HG03565 (cell line): Measurements from ENCODE around the gene COL9A3.

Experiments used
- ATAC-seq: cut with Tn5 transposase; IDR thresholded peaks from one replicate; pipeline ENCODE4 v1.9.1; 2021; ENCODE audit warnings: mild to moderate bottlenecking, moderate library complexity; ENCODE audit not compliant: unreplicated experiment

COL9A3 gene

GRCh38 chr20:62796699-62797491, 20.0 kb upstream of the COL9A3 start:
- no peak for ATAC-seq

DNA sequence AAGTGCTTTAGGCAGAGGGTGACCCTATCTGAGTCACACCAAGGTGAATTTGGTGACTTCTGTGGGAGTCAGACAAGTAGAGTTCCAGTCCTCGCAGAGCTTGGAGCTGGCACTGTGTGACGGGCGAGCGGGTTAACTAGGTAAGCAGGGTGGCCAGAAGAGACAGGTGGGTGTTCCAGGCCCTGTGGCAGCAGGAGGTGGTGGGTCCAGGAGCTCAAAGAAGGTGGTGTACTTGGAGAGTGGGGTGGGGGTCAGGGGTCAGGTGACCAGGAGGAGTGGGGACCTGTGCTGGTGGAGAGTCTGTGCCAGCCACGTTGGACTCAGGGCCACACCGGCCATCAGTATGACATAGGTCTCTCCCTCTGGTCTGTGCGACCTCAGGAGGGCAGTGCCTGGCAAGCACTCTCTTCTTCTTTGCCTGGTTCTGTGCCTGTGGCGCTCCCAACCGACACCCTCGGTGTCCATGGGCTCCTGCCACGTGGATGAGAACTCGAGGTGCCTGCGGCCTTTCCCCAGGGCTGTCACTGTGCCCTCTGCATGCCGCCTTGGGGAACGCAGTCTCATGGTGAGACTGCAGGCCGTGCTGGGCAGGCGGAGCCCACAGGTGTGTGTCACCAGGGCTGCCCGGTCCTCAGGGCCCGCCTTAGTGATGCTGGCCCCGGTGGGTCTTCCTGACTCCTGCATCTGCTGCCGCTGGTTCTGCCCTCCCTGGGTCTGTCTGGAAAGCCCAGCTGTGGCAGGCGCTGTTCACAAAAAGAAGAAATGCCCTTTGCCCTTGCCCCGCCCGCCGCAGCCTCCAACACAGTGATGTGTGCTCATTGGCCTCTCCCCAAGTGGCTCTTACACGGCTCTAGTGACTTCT, 18.9 kb upstream of the COL9A3 start:
- ATAC-seq, result no peak

- ATAC-seq, result no peak
Observed at GRCh38 chr20:62799036-62799435, 17.8 kb upstream of the COL9A3 start.

DNA sequence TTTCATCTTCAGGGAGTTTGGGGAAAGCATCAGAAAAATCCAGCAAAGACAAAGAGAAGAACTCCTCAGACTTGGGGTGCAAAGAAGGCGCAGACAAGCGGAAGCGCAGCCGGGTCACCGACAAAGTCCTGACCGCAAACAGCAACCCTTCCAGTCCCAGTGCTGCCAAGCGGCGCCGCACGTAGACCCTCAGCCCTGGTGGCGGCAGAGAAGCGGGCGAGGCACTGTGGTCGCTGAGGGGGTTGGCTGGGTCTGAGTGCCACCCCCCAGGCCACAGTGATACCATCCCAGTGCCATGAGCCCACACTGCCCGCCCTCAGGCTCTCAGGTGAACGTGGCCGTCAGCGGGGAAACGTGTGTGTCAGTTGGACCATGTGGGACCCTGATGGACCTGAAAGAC, 17.4 kb upstream of the COL9A3 start:
- no peak for ATAC-seq

GRCh38 chr20:62799873-62800272, 17.0 kb upstream of the COL9A3 start:
- ATAC-seq, result no peak

DNA sequence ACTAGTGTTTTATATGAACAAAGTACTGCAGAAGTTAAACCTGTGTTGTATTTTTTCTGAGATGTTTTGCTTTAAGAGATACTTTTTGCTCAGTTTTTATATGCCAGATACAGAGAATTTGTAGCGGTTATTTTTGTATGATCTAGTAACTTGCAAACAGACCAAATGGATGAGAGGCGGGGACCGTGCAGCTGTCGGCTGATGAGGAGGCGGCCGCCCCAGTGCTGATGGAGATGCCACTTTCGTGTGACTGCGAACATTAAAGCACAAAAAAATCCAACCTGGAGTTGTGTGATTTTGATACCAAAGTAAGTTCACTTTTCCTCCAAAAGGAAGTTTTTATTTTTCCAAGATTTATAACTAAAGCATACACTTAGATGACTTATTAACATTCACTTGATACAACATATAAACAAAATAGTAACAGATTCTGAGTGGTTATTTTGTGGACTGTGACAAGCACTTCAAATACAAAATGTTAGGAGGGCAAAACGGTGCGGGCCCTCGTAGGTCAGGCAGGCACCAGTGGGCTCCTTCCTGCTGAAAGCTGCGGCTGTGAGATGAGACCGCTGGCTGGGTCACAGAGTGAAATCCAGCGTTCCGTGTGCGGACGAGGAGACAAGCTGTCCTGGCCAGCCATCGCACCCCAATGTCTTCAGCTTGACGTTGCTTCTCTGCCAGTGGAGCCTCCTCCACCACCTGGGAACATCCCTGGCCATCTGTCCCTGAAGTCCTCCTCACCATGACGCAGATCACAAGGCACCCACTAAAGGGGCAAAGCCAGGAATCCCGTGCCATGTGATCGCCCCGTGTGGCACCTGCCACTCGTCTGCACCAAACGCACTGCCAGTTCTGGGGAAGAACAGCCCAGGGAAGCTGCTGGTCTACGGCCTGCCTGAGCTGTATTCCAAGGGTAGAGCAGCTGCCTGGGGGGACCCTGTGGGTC, 16.3 kb upstream of the COL9A3 start:
- ATAC-seq, result no peak

- no peak for ATAC-seq
Observed at GRCh38 chr20:62801284-62802010, 15.4 kb upstream of the COL9A3 start.

DNA sequence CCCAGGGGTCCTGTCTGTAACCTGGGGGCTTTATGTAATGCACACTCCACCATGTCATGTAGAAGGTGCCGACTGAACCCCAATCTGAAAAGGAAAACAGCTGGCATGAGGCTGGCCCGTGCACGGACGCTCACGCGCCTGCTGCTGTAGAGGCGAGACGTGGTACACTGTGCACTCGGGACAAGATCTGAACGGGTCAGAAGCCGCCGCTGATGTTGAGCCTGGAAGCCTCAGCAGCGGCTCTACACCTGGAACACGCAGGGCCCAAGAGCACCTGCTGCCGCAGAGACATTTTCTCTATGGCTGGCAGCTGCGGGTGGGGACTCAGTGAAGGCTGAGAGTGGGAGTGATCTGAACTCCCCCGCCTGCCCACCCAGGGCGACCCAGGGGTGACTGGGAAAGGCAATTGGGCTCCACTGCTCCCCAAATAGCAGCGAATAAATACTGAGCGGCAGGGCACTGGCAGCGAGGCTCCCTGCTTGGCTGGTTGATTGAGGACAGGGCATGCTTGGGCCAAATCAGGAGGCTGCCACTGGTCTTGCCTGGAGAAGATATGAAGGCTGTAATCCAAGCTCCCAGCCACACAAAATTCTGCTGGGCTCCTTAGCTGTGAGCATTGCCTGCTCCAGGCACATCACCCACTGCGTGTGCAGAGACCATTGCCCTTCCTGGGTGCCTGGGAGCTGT, 14.7 kb upstream of the COL9A3 start:
- ATAC-seq, result no peak

- no peak for ATAC-seq
Observed at GRCh38 chr20:62804021-62804626, 12.7 kb upstream of the COL9A3 start.

DNA sequence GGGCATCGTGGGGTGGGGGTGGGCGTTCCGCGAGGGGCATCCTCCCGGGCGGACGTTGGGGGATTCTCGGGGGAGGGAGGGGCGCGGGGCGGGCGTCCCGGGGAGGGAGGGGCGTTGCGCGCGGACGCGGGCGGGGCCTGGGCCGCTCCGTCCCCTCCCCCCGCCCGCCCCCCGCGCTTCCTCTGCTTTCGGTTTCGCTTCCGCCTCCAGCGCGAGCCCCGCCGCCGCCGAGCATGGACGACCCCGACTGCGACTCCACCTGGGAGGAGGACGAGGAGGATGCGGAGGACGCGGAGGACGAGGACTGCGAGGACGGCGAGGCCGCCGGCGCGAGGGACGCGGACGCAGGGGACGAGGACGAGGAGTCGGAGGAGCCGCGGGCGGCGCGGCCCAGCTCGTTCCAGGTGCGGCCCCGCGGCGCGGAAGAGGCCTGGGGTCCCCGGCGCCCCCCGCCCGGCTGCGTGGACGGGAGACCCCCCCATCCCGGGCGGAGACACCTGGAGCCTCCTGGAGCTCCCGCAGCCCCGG, 12.2 kb upstream of the COL9A3 start, which contains the start of gene OGFR:
OGFR (plus strand) TSS at position 209 of the 528 bp plus-strand sequence; CDS start at position 234, 25 bp downstream.
- ATAC-seq, result no peak

DNA sequence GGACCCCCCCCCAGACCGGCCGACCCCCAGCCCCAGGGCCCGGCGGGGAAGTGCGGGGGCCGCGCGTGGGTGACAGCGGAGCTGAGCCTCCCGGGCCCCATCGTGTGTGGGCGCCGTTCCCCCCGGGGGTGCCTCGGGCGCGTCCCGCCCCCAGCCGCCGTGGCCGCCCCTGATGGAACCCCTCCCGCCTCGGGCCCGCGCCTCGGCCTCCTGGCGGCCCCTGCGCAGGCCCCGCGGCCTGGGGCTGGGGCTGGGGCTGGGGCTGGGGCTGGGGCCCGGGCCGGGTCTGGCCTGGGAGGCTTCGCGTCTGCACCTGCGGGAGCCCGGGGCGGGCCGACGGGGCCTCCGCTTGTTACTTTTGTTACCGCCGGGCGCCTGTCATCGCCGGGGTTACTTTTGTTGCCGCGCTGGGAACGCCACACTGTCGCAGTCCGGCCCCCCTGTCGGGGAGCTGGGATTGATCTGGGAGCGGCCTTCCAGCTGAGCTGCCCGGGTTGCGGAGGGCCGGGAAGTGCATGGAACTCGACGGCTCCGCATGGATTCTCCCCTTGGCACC, 11.6 kb upstream of the COL9A3 start:
- no peak for ATAC-seq

DNA sequence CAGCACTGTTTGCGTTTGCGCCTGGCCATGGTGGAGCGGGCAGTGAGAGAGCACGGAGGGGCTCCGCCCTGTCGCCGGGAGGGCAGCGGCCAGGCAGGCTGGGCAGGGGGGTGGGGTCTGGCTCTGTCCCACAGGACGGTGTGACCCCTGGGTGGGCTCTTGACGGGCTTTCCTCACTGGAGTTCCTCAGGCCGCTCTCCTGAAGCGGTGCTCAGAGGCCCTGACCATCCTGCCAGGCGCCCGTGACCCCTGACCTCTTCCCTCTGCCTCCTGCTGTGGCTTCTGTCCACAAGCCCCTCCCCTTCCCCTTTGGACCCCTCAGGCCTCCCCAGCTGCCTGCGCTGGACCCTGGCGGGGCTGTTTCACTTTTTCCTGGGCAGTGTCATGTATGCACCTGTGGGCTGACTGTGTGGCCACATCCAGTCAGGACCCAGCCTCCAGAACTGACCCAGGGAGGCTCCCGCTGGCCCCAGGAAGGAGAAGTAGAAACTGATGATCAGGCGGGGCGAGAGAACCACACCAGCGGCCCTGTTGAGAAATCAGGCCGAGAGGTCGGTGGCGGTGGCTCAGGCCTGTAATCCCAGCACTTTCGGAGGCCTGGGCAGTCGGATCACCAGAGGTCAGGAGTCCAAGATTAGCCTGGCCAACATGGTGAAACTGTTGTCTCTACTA, 11.0 kb upstream of the COL9A3 start:
- ATAC-seq, result no peak

DNA sequence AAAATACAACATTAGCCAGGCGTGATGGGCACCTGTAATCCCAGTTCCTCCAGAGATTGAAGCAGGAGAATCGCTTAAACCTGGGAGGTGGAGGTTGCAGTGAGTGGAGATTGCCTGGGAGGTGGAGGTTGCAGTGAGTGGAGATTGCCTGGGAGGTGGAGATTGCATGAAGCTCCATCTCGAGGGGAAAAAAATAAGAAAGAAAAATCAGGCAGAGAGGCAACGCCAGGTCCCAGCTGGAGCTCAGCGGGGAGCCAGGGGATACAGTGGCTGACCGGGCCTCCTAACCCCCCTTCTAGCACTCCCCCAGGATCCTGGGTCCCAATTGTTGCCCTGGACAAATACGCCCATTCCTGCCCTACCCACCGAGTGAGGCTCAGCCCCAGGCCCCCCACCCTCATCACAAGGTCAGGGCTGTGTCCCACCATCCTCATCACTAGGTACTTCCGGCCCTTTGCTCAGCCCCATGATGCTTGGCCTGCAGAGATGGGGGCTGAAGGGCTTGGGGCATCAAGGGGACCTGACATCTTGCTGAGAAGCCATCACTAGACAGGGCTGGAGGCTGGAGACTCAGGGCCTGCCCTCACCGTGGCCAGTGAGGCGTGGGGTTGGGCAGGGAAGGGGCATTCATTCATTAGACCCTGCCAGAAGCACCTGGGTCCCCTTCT, 10.3 kb upstream of the COL9A3 start:
- ATAC-seq, result no peak

DNA sequence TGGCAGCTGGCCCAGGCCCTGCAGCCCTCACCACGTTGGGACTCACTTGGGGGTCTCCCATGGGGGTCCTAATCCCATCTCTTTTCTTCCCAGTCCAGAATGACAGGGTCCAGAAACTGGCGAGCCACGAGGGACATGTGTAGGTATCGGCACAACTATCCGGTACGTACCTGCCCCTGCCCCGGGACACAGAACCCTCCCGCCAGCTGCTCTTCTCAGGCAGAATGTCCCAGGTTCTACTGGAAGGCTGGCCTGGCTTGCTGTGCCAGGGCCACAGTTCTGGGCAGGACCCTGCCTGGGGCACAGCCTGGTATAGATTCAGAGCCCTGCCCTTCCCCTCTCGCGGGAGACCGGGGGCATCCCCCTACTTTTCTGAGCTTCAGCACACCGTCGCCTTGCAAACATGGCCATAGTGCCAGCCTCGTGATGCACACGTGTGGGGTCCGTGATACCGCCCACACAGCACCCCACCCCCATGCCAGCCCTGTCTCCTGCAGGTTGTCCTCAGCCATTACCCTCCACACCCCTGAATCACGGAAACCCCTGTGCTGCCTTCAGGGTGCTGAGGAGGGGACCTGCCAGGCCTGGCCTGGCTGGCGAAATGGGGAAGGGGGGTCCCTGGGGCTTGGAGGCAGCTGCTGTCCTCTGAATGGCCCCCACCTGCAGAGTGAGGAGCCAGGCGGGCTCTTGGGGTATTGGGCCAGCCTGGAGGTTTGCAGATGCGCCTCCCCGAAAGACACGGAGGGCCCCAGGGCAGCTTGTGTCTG, 9.2 kb upstream of the COL9A3 start:
- no peak for ATAC-seq

DNA sequence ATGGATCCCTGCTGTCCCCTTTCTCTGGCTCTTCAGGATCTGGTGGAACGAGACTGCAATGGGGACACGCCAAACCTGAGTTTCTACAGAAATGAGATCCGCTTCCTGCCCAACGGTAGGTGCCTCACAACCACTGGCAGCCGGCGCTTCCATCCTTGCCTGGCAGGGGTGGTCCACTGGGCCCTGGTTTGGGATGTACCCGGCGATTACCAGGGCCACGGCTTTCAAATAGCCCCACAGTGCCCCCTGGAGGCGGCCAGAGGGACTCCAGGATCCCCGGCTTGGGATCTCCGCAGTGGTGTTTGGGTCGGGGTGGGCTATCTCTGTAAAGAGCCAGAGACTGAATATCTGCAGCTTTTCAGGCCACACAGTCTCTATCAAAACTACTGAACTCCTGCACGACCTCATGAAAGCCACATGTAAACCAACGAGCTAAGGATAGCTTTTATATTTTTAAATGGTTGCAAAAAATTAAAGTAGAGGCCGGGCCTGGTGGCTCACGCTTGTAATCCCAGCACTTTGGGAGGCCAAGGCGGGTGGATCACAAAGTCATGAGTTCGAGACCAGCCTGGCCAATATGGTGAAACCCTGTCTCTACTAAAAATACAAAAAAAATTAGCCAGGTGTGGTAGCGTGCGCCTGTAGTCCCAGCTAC, 8.5 kb upstream of the COL9A3 start:
- no peak for ATAC-seq
